Gastrocnemius medialis (tissue), 4 donors: ENCODE data around the gene SPINK4.

Experiments
- CTCF ChIP-seq, 5 experiments: fragments of 450-650 bp in 3 of 5; fragments of 200-600 bp in 2 of 5; sonication (generic) in 2 of 5; IDR thresholded peaks in 4 of 5; conservative IDR thresholded peaks in 1 of 5; 1 replicate in 4 of 5; 2 replicates in 1 of 5; pipeline ENCODE4 v1.5.1; 2016 to 2019; ENCODE audit warnings: antibody characterized with exemption in 5 of 5, mild to moderate bottlenecking in 3 of 5, moderate library complexity in 3 of 5
- POLR2A ChIP-seq, 2 donors: fragments of 450-650 bp; IDR thresholded peaks; one replicate each; pipeline ENCODE4 v1.6.1; 2017; ENCODE audit warnings: antibody characterized with exemption in 2 of 2, mild to moderate bottlenecking in 2 of 2, moderate library complexity in 2 of 2

GRCh38 chr9:33234511-33235467, 5.2 kb upstream of the SPINK4 start:
- TF ChIP-seq CTCF (IDR thresholded peaks at IDR 0.05 in 4 of 5, conservative IDR thresholded peaks at IDR 0.05 in 1 of 5), result no peak
- TF ChIP-seq POLR2A (IDR thresholded peaks at IDR 0.05), result no peak
